ENCODE measurements around the gene CRY1.
"Not testable (repeated sequence)": the region's sequence is repeated elsewhere in the genome, so short reads cannot be mapped to it uniquely, and the experiment has no call there.

CRY1 gene

GRCh38 chr12:107108366-107108765, 15.0 kb upstream of the CRY1 start:
- not testable (repeated sequence) for DNase-seq (ENCODE audit: low read depth, low spot score)

GRCh38 chr12:107107381-107107780, 14.0 kb upstream of the CRY1 start:
- DNase-seq (ENCODE audit: low read depth, low spot score) = no peak

- DNase-seq (ENCODE audit: low read depth, low spot score) = no peak
Observed at GRCh38 chr12:107106241-107107025, 13.1 kb upstream of the CRY1 start.

GRCh38 chr12:107105410-107105703, 12.0 kb upstream of the CRY1 start:
- DNase-seq (ENCODE audit: low read depth, low spot score) = no peak

- no peak for DNase-seq (ENCODE audit: low read depth, low spot score)
Observed at GRCh38 chr12:107103516-107103915, 10.2 kb upstream of the CRY1 start.

- no peak for DNase-seq (ENCODE audit: low read depth, low spot score)
Observed at GRCh38 chr12:107103097-107103496, 9.7 kb upstream of the CRY1 start.

GRCh38 chr12:107102294-107102693, 8.9 kb upstream of the CRY1 start:
- DNase-seq (ENCODE audit: low read depth, low spot score) = no peak

GRCh38 chr12:107101651-107102050, 8.3 kb upstream of the CRY1 start:
- no peak for DNase-seq (ENCODE audit: low read depth, low spot score)

GRCh38 chr12:107099917-107100316, 6.6 kb upstream of the CRY1 start:
- DNase-seq (ENCODE audit: low read depth, low spot score) = no peak

- no peak for DNase-seq (ENCODE audit: low read depth, low spot score)
Observed at GRCh38 chr12:107096571-107096970, 3.2 kb upstream of the CRY1 start.

GRCh38 chr12:107094183-107094448, 767 bp upstream of the CRY1 start:
- DNase-seq (ENCODE audit: low read depth, low spot score) = no peak

- DNase-seq (ENCODE audit: low read depth, low spot score) = peak; percentile 50
Observed at GRCh38 chr12:107092669-107093416, 506 bp downstream of the CRY1 start.

- DNase-seq (ENCODE audit: low read depth, low spot score) = no peak
Observed at GRCh38 chr12:107091989-107092641, 1.2 kb downstream of the CRY1 start.

GRCh38 chr12:107091381-107091780, 2.0 kb downstream of the CRY1 start:
- no peak for DNase-seq (ENCODE audit: low read depth, low spot score)

- DNase-seq (ENCODE audit: low read depth, low spot score) = no peak
Observed at GRCh38 chr12:107090711-107091110, 2.6 kb downstream of the CRY1 start.

GRCh38 chr12:107088912-107089311, 4.4 kb downstream of the CRY1 start:
- no peak for DNase-seq (ENCODE audit: low read depth, low spot score)

- no peak for DNase-seq (ENCODE audit: low read depth, low spot score)
Observed at GRCh38 chr12:107086314-107086713, 7.0 kb downstream of the CRY1 start.

GRCh38 chr12:107081778-107082177, 11.6 kb downstream of the CRY1 start:
- DNase-seq (ENCODE audit: low read depth, low spot score) = no peak

GRCh38 chr12:107080299-107080698, 13.1 kb downstream of the CRY1 start:
- no peak for DNase-seq (ENCODE audit: low read depth, low spot score)

GRCh38 chr12:107079172-107080011, 14.0 kb downstream of the CRY1 start:
- DNase-seq (ENCODE audit: low read depth, low spot score) = no peak

GRCh38 chr12:107073266-107073665, 20.1 kb downstream of the CRY1 start:
- DNase-seq (ENCODE audit: low read depth, low spot score) = not testable (repeated sequence)

GRCh38 chr12:107066691-107067090, 26.7 kb downstream of the CRY1 start:
- DNase-seq (ENCODE audit: low read depth, low spot score) = no peak

Measured in activated CD4-positive, CD25-positive, alpha-beta regulatory T cell treated with anti-CD3 and anti-CD28 coated beads, Interleukin-2, amount 50 U/mL, for 16 hours (primary cell).